Transverse colon (tissue), 4 donors: Measurements from ENCODE around the gene HES5. TPM values are rescaled to one million over a fixed set of nuclear protein-coding genes. Genes with fewer than 3 reads are reported as not detected.

Source experiments
- DNase-seq: peaks from one replicate; pipeline ENCODE4 v3.0.0-alpha.2; 2019
- H3K27ac ChIP-seq, 4 donors: fragments of 200-600 bp; sonication (generic); 2 replicates each; pipeline ENCODE4 v1.5.1; 2016 to 2018; ENCODE audit warnings: inconsistent platforms in 4 of 4
- H3K27me3 ChIP-seq: fragments of 200-600 bp; sonication (generic); 2 replicates; pipeline ENCODE4 v1.5.1; 2017; ENCODE audit warnings: inconsistent platforms
- H3K36me3 ChIP-seq, 4 donors: fragments of 200-600 bp; sonication (generic); 2 replicates each; pipeline ENCODE4 v1.5.1; 2017 to 2019; ENCODE audit warnings: inconsistent platforms in 4 of 4
- H3K4me1 ChIP-seq, 4 donors: fragments of 200-600 bp; sonication (generic); 2 replicates each; pipeline ENCODE4 v1.5.1; 2017 to 2020; ENCODE audit warnings: inconsistent platforms in 4 of 4
- H3K4me3 ChIP-seq, 4 donors: fragments of 200-600 bp; sonication (generic); 1 replicate in 1 of 4; 2 replicates in 3 of 4; pipeline versions ENCODE4 v1.5.1 to v1.6.1; 2017 to 2019; ENCODE audit warnings: inconsistent platforms in 4 of 4
- H3K9me3 ChIP-seq, 2 donors: fragments of 200-600 bp; sonication (generic); 2 replicates each; pipeline ENCODE4 v1.5.1; 2017 to 2019; ENCODE audit warnings: inconsistent platforms in 2 of 2
- CTCF ChIP-seq, 5 experiments: fragments of 200-600 bp in 3 of 5; fragments of 450-650 bp in 2 of 5; sonication (generic) in 3 of 5; IDR thresholded peaks; 1 replicate in 2 of 5; 2 replicates in 3 of 5; pipeline ENCODE4 v1.5.1; 2016 to 2017; ENCODE audit warnings: antibody characterized with exemption in 5 of 5, inconsistent platforms in 3 of 5, mild to moderate bottlenecking in 2 of 5, moderate library complexity in 1 of 5
- EP300 ChIP-seq: sonication (generic); formaldehyde crosslinking; IDR thresholded peaks from one replicate; pipeline ENCODE4 v1.6.1; 2017; ENCODE audit warnings: antibody characterized with exemption, low read depth
- POLR2A ChIP-seq: fragments of 450-650 bp; IDR thresholded peaks from one replicate; pipeline ENCODE4 v1.6.1; 2016; ENCODE audit warnings: antibody characterized with exemption, mild to moderate bottlenecking, moderate library complexity
- POLR2AphosphoS5 ChIP-seq, 3 donors: sonication (generic); formaldehyde crosslinking; IDR thresholded peaks; one replicate each; pipeline ENCODE4 v1.6.1; 2016; ENCODE audit warnings: antibody characterized with exemption in 3 of 3
- WGBS, 2 donors: methylation state at CpG; one replicate each; pipeline ENCODE4 v1.1.5; 2018; ENCODE audit warnings: low coverage in 1 of 2; 5-methylcytosine and 5-hydroxymethylcytosine counted together
- in situ Hi-C, 4 donors: fragments of 200-750 bp; cut with MboI; loops; one replicate each; pipeline versions ENCODE4 v1.15.0 to v1.15.1; 2017; ENCODE audit warnings: low sequenced_read_pairs in 3 of 4, low pct_ligation_motif_present in 1 of 4, low pct_unique_long_range_greater_than_20kb in 1 of 4
- intact Hi-C: fragments of 100-400 bp; cut with DNase I; formaldehyde crosslinking; loops from one replicate; pipeline ENCODE4 v1.15.1; 2023; ENCODE audit warnings: low total_unique reads
- total RNA-seq, 4 donors: library from RNA; depleted of rRNA; stranded (reverse); fragments of >200 nt; gene quantifications; one replicate each; pipeline ENCODE4 v1.1.0, GENCODE V29; 2016

The HES5 gene
- total RNA-seq, 4 donors from 2014 or later, result 0.64 to 1.1 TPM; not detected in 2

- peaks cover 0 to 11% (median 9%) of the 10 kb centered on the region in 4 donors for H3K4me1 ChIP-seq
- intact Hi-C loops (no loop called here), in situ Hi-C loops (no loop called here)
- no peaks in the 10 kb centered on the region for H3K9me3 ChIP-seq
- no peak for TF ChIP-seq POLR2AphosphoS5 (IDR thresholded peaks at IDR 0.05)
- TF ChIP-seq EP300, result no peak
- no peak for TF ChIP-seq CTCF (IDR thresholded peaks at IDR 0.05)
- no peak for TF ChIP-seq POLR2A
- H3K27ac ChIP-seq, result no peak overlapping the region
- DNase-seq, result no peak
- 81% methylated on average over 16 of the region's 18 CpGs; no CpG with 5 or more reads in 1 of the 2 donors for WGBS, 2 donors
- H3K4me3 ChIP-seq, result no peak overlapping the region
- no peaks in the 10 kb centered on the region for H3K36me3 ChIP-seq
- no peaks in the 10 kb centered on the region for H3K27me3 ChIP-seq
Observed at GRCh38 chr1:2480236-2480985, 49.7 kb downstream of the HES5 start.

- Histone ChIP-seq H3K36me3 (no peaks in the 10 kb centered on the region), H3K27me3 (no peaks in the 10 kb centered on the region), H3K4me3 (no peak overlapping the region), H3K4me1 (peaks cover 0 to 11% (median 9%) of the 10 kb centered on the region in 4 donors), H3K9me3 (no peaks in the 10 kb centered on the region), H3K27ac (no peak overlapping the region)
- TF ChIP-seq POLR2A (no peak), CTCF (IDR thresholded peaks at IDR 0.05) (no peak), EP300 (no peak), POLR2AphosphoS5 (IDR thresholded peaks at IDR 0.05) (no peak)
- in situ Hi-C loops (no loop called here), intact Hi-C loops (loop anchor here (5.0 kb wide), 1 partner anchor 63 kb away; no protein-coding TSS in a partner anchor)
- WGBS, 2 donors, result 90% methylated on average over 22 of the region's 28 CpGs; no CpG with 5 or more reads in 1 of the 2 donors
- DNase-seq, result no peak
Observed at GRCh38 chr1:2479618-2480017, 50.4 kb downstream of the HES5 start.

GRCh38 chr1:2479186-2479585 is 50.9 kb downstream of the HES5 start:
- Histone ChIP-seq H3K4me3 (no peak overlapping the region), H3K27me3 (no peaks in the 10 kb centered on the region), H3K4me1 (peaks cover 0 to 11% (median 9%) of the 10 kb centered on the region in 4 donors), H3K36me3 (no peaks in the 10 kb centered on the region), H3K27ac (no peak overlapping the region), H3K9me3 (no peaks in the 10 kb centered on the region)
- WGBS, 2 donors, result 87 to 100% methylated on average over 3 to 20 of the region's 20 CpGs
- TF ChIP-seq EP300 (no peak), POLR2AphosphoS5 (IDR thresholded peaks at IDR 0.05) (no peak), POLR2A (no peak)
- no peak for DNase-seq
- intact Hi-C loops (loop anchor here (5.0 kb wide), 1 partner anchor 63 kb away; no protein-coding TSS in a partner anchor), in situ Hi-C loops (no loop called here)

Other genes with a start within 250 kb of the HES5 start
- 10 to 100 TPM in 3 of 4 donors, 1 to 10 TPM in 1; 3.0 to 34.0 (median 12.5) TPM for gene MORN1, start 138.7 kb downstream of the HES5 start, total RNA-seq
- gene RER1, start 138.4 kb downstream of the HES5 start, total RNA-seq, result 100 to 1,000 TPM in 3 of 4 donors, 10 to 100 TPM in 1; 36.2 to 129 (median 111) TPM
- 10 to 100 TPM; 16.9 to 28.8 (median 21.3) TPM for gene PEX10, start 117.7 kb downstream of the HES5 start, total RNA-seq
- gene PLCH2, start 54.0 kb downstream of the HES5 start, total RNA-seq, result 1 to 10 TPM in 3 of 4 donors, under 1 TPM in 1; 1.00 to 7.3 (median 4.6) TPM
- 10 to 100 TPM; 41.1 to 58.3 (median 47.3) TPM for gene PANK4, start 3.7 kb downstream of the HES5 start, total RNA-seq
- 100 to 1,000 TPM; 178 to 758 (median 278) TPM for gene TNFRSF14, start 26.1 kb upstream of the HES5 start, total RNA-seq
- 100 to 1,000 TPM in 1 of 4 donors, 10 to 100 TPM in 3; 33.7 to 101 (median 50.1) TPM for gene PRXL2B, start 56.5 kb upstream of the HES5 start, total RNA-seq
- 10 to 100 TPM in 3 of 4 donors, not detected in 1; 10.5 to 16.7 (median 12.4) TPM for gene MMEL1, start 102.8 kb upstream of the HES5 start, total RNA-seq